Mesangial cell (primary cell): Measurements from ENCODE around the gene ISL1. TPM values are rescaled to one million over a fixed set of nuclear protein-coding genes. Genes with fewer than 3 reads are reported as not detected.

ENCODE experiments used
- total RNA-seq: library from RNA; depleted of rRNA; stranded (reverse); fragments of >200 nt; gene quantifications from 2 replicates; pipeline ENCODE4 v1.2.3, GENCODE V29; 2015

The ISL1 gene
- not detected in 2 replicates for total RNA-seq

DNA sequence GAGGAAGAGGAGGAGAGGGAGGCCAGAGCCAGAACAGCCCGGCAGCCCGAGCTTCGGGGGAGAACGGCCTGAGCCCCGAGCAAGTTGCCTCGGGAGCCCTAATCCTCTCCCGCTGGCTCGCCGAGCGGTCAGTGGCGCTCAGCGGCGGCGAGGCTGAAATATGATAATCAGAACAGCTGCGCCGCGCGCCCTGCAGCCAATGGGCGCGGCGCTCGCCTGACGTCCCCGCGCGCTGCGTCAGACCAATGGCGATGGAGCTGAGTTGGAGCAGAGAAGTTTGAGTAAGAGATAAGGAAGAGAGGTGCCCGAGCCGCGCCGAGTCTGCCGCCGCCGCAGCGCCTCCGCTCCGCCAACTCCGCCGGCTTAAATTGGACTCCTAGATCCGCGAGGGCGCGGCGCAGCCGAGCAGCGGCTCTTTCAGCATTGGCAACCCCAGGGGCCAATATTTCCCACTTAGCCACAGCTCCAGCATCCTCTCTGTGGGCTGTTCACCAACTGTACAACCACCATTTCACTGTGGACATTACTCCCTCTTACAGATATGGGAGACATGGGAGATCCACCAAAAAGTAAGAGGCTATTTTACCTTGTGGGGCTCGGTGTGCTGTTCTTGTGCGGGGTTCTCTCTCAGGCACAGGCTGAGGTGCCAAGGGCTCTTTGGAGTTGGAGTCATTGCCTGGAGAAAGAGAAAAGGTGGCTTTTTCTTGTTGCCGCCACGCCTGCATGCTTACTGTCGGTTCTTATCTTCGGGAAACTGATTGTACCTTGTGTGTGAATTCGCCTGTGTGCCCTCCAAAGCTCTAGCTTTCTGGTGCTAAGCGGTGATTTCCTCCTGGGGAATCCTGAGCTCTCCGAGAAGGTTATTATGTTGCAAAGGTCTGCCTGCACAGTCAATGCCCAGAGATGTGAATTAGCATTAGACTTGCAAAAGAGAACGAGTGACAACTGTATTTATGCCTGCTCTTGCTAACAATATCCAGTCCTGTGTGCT lies at the start of gene ISL1:
Gene ISL1, plus strand, starts transcription at position 318 of the 991 bp plus-strand sequence. Its CDS starts 224 bp downstream, at position 542.

